Right lobe of liver (tissue), 6 donors: ENCODE data around the gene NAA20. TPM values are rescaled to one million over a fixed set of nuclear protein-coding genes. Genes with fewer than 3 reads are reported as not detected.
A peak's percentile ranks its signal among the peaks of the same experiment; 100 is the strongest.

ENCODE experiments used
- ATAC-seq, 4 donors: fragments of 200-7000 bp; cut with Tn5 transposase; one replicate each; pipeline ENCODE4 v1.9.1; 2020; ENCODE audit warnings: mild to moderate bottlenecking in 4 of 4, moderate library complexity in 4 of 4
- DNase-seq, 3 donors: peaks; one replicate each; pipeline ENCODE4 v3.0.0-alpha.2; 2020
- H3K27ac ChIP-seq, 3 donors: fragments of 200-600 bp; one replicate each; pipeline ENCODE4 v1.8.0; 2022
- H3K27me3 ChIP-seq, 2 donors: fragments of 200-600 bp; one replicate each; pipeline ENCODE4 v1.8.0; 2022
- H3K36me3 ChIP-seq, 4 donors: fragments of 200-600 bp; sonication (generic) in 1 of 4; one replicate each; pipeline versions ENCODE4 v1.5.1 to v1.8.0; 2017 to 2022; ENCODE audit warnings: control low read depth in 1 of 4
- H3K4me1 ChIP-seq, 4 donors: fragments of 200-600 bp; sonication (generic) in 1 of 4; one replicate each; pipeline versions ENCODE4 v1.5.1 to v1.8.0; 2017 to 2022; ENCODE audit warnings: control low read depth in 1 of 4
- H3K4me3 ChIP-seq, 3 donors: fragments of 200-600 bp; one replicate each; pipeline ENCODE4 v1.8.0; 2022
- H3K9me3 ChIP-seq, 4 donors: fragments of 200-600 bp; sonication (generic) in 1 of 4; one replicate each; pipeline versions ENCODE4 v1.5.1 to v1.8.0; 2017 to 2022; ENCODE audit warnings: control low read depth in 1 of 4
- POLR2A ChIP-seq: fragments of 450-650 bp; IDR thresholded peaks from one replicate; pipeline ENCODE4 v1.6.1; 2017; ENCODE audit warnings: antibody characterized with exemption, mild to moderate bottlenecking
- WGBS: methylation state at CpG from one replicate; pipeline ENCODE4 v1.1.6; 2018; ENCODE audit warnings: low coverage, low lambda C conversion rate; ENCODE audit not compliant: insufficient coverage; ENCODE audit errors: missing lambda C conversion rate; 5-methylcytosine and 5-hydroxymethylcytosine counted together
- intact Hi-C, 2 donors: fragments of 100-400 bp; cut with DNase I; formaldehyde crosslinking; loops; one replicate each; pipeline versions ENCODE4 v1.11.2 to v1.14.1; 2022
- total RNA-seq, 6 experiments: library from RNA; depleted of rRNA in 2 of 6; stranded (reverse); fragments of >200 nt in 2 of 6; fragmentation: NEBNext Ultra II Directional in 3 of 6; extraction: Animal tissue kit (Norgen Biotek cat#: 25700) in 3 of 6; gene quantifications; one replicate each; pipeline versions ENCODE4 v1.1.0 to v1.2.4, GENCODE V29; 2016 to 2023
- TF ChIP-seq, protein P1 (sequence below), 4 donors: fragments of 200-600 bp in 3 of 4; fragments of 450-650 bp in 1 of 4; IDR thresholded peaks; one replicate each; pipeline versions ENCODE4 v1.5.1 to v1.8.0; 2016 to 2022; ENCODE audit warnings: antibody characterized with exemption in 4 of 4, mild to moderate bottlenecking in 2 of 4
- donor health status: DM: no; HTN: yes; CAD: no.
- donor health status: DM: no; HTN: no; CAD: no.
- donor health status: DM: no; HTN: no; CAD: no.
- donor health status: DM: no; HTN: yes; CAD: no.
- donor health status: DM: no; HTN: yes; CAD: no.

The NAA20 gene
- total RNA-seq, 6 experiments from 2014 or later = 34.0 to 48.0 (median 41.7) TPM

- no peaks in the 10 kb centered on the region for H3K36me3 ChIP-seq
- no peaks in the 10 kb centered on the region for H3K9me3 ChIP-seq
- H3K27ac ChIP-seq = no peak overlapping the region
- WGBS = 77% methylated on average over 1 of the region's 1 CpG
- TF ChIP-seq POLR2A = no peak
- TF ChIP-seq, protein P1, sequence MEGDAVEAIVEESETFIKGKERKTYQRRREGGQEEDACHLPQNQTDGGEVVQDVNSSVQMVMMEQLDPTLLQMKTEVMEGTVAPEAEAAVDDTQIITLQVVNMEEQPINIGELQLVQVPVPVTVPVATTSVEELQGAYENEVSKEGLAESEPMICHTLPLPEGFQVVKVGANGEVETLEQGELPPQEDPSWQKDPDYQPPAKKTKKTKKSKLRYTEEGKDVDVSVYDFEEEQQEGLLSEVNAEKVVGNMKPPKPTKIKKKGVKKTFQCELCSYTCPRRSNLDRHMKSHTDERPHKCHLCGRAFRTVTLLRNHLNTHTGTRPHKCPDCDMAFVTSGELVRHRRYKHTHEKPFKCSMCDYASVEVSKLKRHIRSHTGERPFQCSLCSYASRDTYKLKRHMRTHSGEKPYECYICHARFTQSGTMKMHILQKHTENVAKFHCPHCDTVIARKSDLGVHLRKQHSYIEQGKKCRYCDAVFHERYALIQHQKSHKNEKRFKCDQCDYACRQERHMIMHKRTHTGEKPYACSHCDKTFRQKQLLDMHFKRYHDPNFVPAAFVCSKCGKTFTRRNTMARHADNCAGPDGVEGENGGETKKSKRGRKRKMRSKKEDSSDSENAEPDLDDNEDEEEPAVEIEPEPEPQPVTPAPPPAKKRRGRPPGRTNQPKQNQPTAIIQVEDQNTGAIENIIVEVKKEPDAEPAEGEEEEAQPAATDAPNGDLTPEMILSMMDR (IDR thresholded peaks at IDR 0.05) = no peak
- intact Hi-C loops = no loop called here
- no peak for ATAC-seq
- no peaks in the 10 kb centered on the region for H3K27me3 ChIP-seq
- H3K4me1 ChIP-seq = no peaks in the 10 kb centered on the region
- no peak for DNase-seq
- no peak overlapping the region for H3K4me3 ChIP-seq
These were observed 48.2 kb downstream of the NAA20 start for GRCh38 chr20:20065361-20065760.

GRCh38 chr20:20070871-20071726, 53.9 kb downstream of the NAA20 start:
- H3K4me1 ChIP-seq = no peaks in the 10 kb centered on the region
- H3K27me3 ChIP-seq = no peaks in the 10 kb centered on the region
- H3K27ac ChIP-seq = no peak overlapping the region
- 23% methylated on average over 7 of the region's 10 CpGs for WGBS
- no peak for TF ChIP-seq POLR2A
- TF ChIP-seq, protein P1 (IDR thresholded peaks at IDR 0.05) = no peak
- no peak overlapping the region for H3K4me3 ChIP-seq
- peak in 1 of 4 donors; percentile 35 for ATAC-seq
- no peaks in the 10 kb centered on the region for H3K9me3 ChIP-seq
- intact Hi-C loops = no loop called here
- no peak for DNase-seq
- H3K36me3 ChIP-seq = no peaks in the 10 kb centered on the region

- Histone ChIP-seq H3K9me3 (no peaks in the 10 kb centered on the region), H3K27me3 (no peaks in the 10 kb centered on the region), H3K4me1 (no peaks in the 10 kb centered on the region), H3K27ac (no peak overlapping the region), H3K36me3 (no peaks in the 10 kb centered on the region), H3K4me3 (no peak overlapping the region)
- TF ChIP-seq, protein P1 (IDR thresholded peaks at IDR 0.05) = no peak
- TF ChIP-seq POLR2A = no peak
- ATAC-seq (no peak), DNase-seq (no peak)
- intact Hi-C loops = no loop called here
- 45% methylated on average over 15 of the region's 15 CpGs for WGBS
These were observed 56.7 kb downstream of the NAA20 start for GRCh38 chr20:20073801-20074371.

DNA sequence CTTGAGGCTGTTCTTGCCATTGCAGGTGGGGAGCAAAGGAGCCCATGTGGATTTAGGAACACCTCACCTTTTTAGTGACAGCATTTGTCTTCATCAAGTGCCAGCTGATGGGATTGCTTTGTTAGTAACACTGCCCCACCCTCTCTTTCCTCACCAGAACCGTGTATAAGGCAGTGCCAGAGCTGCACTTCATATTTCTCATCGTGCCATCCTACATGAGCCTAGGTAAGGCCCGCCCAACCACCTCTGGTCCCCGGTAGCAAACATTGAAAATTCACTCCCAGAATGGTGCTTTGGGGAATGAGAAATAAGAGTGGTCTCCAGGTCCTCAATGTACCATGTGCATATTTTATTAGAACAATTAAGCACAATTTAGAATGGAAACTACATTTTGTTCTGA, 57.9 kb downstream of the NAA20 start:
- no peaks in the 10 kb centered on the region for H3K9me3 ChIP-seq
- no peak for TF ChIP-seq POLR2A
- TF ChIP-seq, protein P1 (IDR thresholded peaks at IDR 0.05) = no peak
- H3K36me3 ChIP-seq = no peaks in the 10 kb centered on the region
- no peak for ATAC-seq
- 64% methylated on average over 4 of the region's 4 CpGs for WGBS
- H3K4me1 ChIP-seq = no peaks in the 10 kb centered on the region
- H3K27ac ChIP-seq = no peak overlapping the region
- DNase-seq = no peak
- intact Hi-C loops = no loop called here
- H3K27me3 ChIP-seq = no peaks in the 10 kb centered on the region
- H3K4me3 ChIP-seq = no peak overlapping the region
